ENCODE data around the gene ACTRT2.

ACTRT2 gene

GRCh38 chr1:3055051-3055450 is 33.8 kb downstream of the ACTRT2 start:
- no peak for DNase-seq

GRCh38 chr1:3056641-3057040 is 35.4 kb downstream of the ACTRT2 start:
- no peak for DNase-seq

DNA sequence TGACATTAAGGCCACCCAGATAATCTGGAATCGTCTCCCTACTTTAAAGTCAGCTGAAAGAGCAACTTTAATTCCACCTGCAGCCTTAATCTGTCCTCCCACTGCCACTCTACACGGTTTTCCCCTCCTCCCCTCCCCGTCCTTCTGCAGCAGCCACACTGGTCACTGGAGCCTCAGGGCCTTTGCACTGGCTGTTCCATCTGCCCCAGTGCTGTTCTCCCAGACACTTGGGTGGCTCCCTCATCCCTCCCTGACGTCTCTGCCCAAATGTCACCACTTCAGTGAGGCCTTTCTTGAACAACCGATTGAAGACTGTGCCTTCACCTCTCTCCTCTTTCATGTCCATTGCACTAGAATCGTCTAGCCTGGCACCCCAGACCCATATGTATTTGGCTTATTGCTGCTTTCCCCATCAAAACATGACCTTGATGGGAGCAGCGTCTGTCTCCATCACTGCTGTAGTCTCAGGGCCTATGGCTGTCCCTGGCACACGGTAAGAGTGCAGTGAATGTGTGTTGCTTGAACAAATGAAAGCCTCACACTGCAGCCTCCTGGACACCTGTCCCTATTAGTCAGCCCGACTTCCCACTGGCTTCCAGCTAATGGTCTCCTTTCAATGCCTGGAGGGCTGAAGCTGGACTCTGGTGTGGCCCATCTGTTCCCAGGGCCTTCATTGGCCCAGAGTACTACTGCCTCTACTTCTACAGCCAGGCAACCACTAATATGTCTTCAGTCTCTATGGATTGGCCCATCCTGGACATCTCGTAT is 37.2 kb downstream of the ACTRT2 start:
- no peak for DNase-seq

GRCh38 chr1:3060127-3060526 is 38.9 kb downstream of the ACTRT2 start:
- no peak for DNase-seq

GRCh38 chr1:3060601-3061551 is 39.6 kb downstream of the ACTRT2 start:
- DNase-seq: peak; percentile 20

GRCh38 chr1:3061566-3061965 is 40.3 kb downstream of the ACTRT2 start:
- DNase-seq: no peak

- DNase-seq: no peak
Measured at GRCh38 chr1:3061981-3062615, 40.8 kb downstream of the ACTRT2 start.

DNA sequence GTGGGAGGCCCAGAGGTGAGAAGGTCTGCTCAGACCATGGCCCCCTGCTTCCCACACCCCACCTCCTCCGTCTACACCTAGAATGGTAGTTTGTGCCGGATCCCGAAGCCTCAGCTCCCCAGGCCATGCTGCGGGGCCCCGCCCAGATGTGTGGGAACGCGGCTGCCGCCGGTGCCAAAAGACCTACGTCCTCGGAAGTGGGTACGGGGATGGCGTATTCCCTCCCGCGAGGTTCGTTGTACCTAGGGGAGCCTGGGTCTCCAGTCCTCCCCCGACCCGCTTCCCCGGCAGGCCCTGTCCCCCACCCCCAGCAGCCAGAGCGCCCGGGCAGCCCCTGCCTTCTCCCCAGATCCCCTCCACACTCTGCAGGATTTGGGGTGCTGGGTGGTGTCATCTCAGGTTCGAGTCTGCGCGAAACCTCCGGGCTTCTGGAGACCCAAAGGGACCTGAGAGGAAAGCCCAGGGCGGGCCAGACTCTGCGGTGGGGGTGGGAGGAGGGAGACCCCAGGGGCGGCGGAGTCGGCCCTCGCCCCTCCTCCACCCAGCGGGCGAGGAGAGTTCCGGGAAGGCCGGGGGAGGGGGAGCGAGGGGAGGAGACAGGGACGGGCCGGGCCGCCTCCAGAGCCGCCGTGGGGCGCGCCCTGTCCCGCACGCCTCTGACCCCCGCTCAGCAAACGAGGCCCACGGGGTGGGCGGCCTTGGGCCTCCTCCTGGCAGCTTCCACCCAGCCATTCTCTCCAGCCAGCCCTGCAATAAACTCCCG is 41.5 kb downstream of the ACTRT2 start:
- DNase-seq: no peak

GRCh38 chr1:3063379-3064295 is 42.4 kb downstream of the ACTRT2 start:
- no peak for DNase-seq

GRCh38 chr1:3064296-3064850 is 43.1 kb downstream of the ACTRT2 start:
- DNase-seq: no peak

DNA sequence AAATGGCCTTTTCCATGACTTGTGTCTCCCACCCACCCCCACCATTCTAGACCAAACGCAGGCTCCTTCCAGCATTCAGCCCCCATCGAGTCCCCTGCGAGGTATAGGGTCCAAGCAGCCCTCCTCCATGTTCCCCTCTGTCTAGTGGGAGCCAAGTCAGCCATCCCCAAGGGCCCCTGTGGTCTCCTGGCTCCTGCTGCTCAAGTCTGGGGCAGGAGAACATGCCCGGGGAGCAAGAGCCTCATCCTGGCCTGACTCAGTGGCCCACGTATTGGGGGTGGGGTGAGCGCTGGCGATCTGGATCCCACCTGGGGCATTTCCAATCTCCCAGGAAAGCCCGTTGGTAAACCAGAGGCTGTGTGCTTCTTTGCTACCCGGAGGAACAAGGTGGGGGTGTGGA is 43.6 kb downstream of the ACTRT2 start:
- no peak for DNase-seq

GRCh38 chr1:3065396-3065795 is 44.1 kb downstream of the ACTRT2 start:
- DNase-seq: no peak

DNA sequence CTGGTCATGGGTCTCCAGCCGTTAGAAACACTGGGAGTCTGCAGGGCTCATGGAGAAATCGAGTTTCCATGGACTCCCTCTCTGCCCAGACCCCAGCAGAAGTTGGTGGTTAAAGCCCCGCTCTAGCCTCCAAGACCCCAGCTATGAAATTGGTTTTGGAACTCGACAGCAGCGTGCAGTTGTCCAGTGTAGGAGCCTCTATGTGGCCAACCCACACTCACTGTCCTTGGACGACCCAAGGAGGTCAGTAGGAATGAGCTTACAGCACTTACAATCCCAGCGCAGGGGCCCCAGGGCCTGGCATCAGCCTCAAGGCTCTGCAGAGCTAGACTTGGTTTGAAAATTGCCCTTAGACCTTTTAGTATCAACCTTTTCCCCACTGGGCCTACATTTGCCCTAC is 44.5 kb downstream of the ACTRT2 start:
- DNase-seq: no peak

DNA sequence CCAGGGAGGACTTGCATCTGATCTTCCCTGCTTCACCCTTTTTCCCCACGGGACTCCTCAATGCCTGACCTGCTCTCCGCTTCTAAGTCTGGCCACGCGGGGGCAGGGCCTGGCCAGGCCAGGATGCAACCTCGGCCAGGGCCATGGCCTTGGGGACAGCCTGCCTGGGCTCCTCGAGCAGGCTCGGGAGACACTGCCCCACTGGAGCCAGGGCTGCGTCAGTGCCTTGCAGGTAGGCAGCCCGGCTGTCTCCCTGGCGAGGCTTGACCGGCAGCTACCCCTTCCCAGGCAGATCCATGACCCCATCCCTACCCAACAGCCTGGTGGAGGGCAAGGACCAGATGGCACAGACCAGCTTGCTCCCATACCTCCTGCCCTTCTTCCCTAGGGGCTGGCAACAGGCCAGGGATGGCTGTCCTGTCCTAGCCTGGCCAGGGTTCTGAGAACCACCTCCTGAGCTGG is 45.0 kb downstream of the ACTRT2 start:
- no peak for DNase-seq

GRCh38 chr1:3066826-3067225 is 45.6 kb downstream of the ACTRT2 start:
- no peak for DNase-seq

GRCh38 chr1:3067301-3067670 is 46.0 kb downstream of the ACTRT2 start:
- no peak for DNase-seq

DNA sequence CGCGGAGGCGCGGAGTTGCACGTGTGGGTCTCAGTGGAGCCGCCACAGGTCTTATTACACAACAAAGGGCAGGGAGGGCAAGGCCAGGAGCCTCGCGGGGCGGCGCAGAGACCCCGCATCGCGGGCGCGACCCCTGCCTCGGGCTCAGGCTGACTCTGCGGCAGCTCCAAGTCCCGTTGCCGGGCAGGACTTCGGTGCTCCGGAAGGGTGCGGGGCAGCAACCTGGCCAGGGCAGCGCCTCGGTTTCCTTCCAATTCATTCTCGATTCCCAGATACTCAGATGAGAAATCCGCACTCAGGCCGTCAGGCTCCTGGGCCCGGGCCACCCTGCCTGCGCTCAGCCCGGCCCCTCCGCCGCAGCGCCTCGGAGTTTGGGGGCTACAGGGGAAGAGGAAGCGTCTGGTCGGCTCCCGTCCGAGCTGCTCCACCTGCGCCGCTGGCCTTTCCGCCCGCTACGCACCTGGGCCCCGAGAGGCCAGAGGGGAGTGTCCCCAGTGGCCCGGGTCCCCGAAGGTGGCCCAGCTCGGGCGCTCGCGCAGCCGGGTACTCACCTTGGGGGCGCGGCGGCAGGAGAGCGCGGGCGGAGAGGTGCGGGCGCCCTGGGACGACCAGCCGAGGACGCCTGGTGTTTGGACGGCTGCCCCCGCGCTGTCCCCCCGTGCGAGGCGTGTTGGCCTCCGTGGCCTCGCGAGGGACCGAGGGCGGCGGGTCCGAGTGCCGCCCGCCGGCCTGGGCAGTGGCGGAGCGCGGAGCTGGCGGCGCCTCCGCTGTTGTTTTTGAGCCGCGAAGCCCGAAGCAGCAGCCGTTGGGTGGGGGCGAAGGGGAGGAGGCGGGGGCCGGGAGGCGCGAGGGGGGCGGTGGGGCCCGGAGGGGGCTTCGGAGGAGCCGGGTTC is 46.6 kb downstream of the ACTRT2 start:
- no peak for DNase-seq

GRCh38 chr1:3068564-3069431 is 47.5 kb downstream of the ACTRT2 start, which contains the start of gene PRDM16:
PRDM16 (plus strand) TSS chr1:3069203; CDS start chr1:3069260, 57 bp downstream.
- peak; percentile 57 for DNase-seq

Data from fibroblast of skin of back (primary cell).